ENCODE data around the gene AMY2B. TPM values are rescaled to one million over a fixed set of nuclear protein-coding genes. Genes with fewer than 3 reads are reported as not detected.

The AMY2B gene
- total RNA-seq, 1 experiment from 2014 or later = 0.98 TPM

- POLR2A ChIA-PET (ENCODE audit: unreplicated experiment) = no interaction called here
- Histone ChIP-seq H3K27me3 (ENCODE audit: low read length) (no peaks in the 10 kb centered on the region), H3K9me3 (ENCODE audit: low read length) (no peaks in the 10 kb centered on the region), H3K36me3 (ENCODE audit: low read depth, low read length) (peaks cover 59% of the 10 kb centered on the region), H3F3A (ENCODE audit: low read length, unreplicated experiment) (no peaks in the 10 kb centered on the region), H3K9ac (ENCODE audit: low read length) (no peak overlapping the region), H3K4me3 (ENCODE audit: low read length) (no peak overlapping the region), H2AFZ (ENCODE audit: low read length) (no peak overlapping the region), H4K20me1 (ENCODE audit: low read length) (no peaks in the 10 kb centered on the region), H3K4me1 (ENCODE audit: insufficient read depth, low read length) (no peaks in the 10 kb centered on the region), H3K4me2 (ENCODE audit: low read length) (no peak overlapping the region), H3K9me2 (replicated peaks; ENCODE audit: low read length) (no peaks in the 10 kb centered on the region), H3K27ac (ENCODE audit: low read length) (no peak overlapping the region), H3K79me2 (ENCODE audit: low read length) (no peaks in the 10 kb centered on the region)
- no peak for TF ChIP-seq EZH2 (IDR thresholded peaks at IDR 0.05; ENCODE audit: low read length, unreplicated experiment)
- no peak for TF ChIP-seq EZH2phosphoT487 (IDR thresholded peaks at IDR 0.05; ENCODE audit: borderline replicate concordance, low read length)
- TF ChIP-seq CTCF (conservative IDR thresholded peaks at IDR 0.05; ENCODE audit: low read depth, low read length) = no peak
- intact Hi-C loops (cut with micrococcal nuclease) = no loop called here
- no peak for DNase-seq
- CTCF ChIA-PET = no interaction called here
- no peak for ATAC-seq
- BruUV-seq (replicated peaks) = no TSS peak
These were observed 33.2 kb upstream of the AMY2B start for GRCh38 chr1:103538226-103538625.

GRCh38 chr1:103541431-103541830 lies 30.0 kb upstream of the AMY2B start:
- no TSS peak for BruUV-seq (replicated peaks)
- peaks cover 55% of the 10 kb centered on the region for H3K36me3 ChIP-seq (ENCODE audit: low read depth, low read length)

GRCh38 chr1:103546496-103546895 lies 24.9 kb upstream of the AMY2B start:
- CTCF ChIA-PET = no interaction called here
- Histone ChIP-seq H3K27me3 (ENCODE audit: low read length) (no peaks in the 10 kb centered on the region), H3K4me3 (ENCODE audit: low read length) (no peak overlapping the region), H3K36me3 (ENCODE audit: low read depth, low read length) (peaks cover 37% of the 10 kb centered on the region), H3K9ac (ENCODE audit: low read length) (no peak overlapping the region), H3K4me1 (ENCODE audit: insufficient read depth, low read length) (no peaks in the 10 kb centered on the region), H2AFZ (ENCODE audit: low read length) (no peak overlapping the region), H3K79me2 (ENCODE audit: low read length) (no peaks in the 10 kb centered on the region), H3F3A (ENCODE audit: low read length, unreplicated experiment) (no peaks in the 10 kb centered on the region), H3K27ac (ENCODE audit: low read length) (no peak overlapping the region), H3K4me2 (ENCODE audit: low read length) (no peak overlapping the region), H3K9me2 (replicated peaks; ENCODE audit: low read length) (no peaks in the 10 kb centered on the region), H4K20me1 (ENCODE audit: low read length) (no peaks in the 10 kb centered on the region), H3K9me3 (ENCODE audit: low read length) (no peaks in the 10 kb centered on the region)
- POLR2A ChIA-PET (ENCODE audit: unreplicated experiment) = no interaction called here
- no TSS peak for BruUV-seq (replicated peaks)
- ATAC-seq = no peak
- no peak for DNase-seq
- TF ChIP-seq CTCF (conservative IDR thresholded peaks at IDR 0.05; ENCODE audit: low read depth, low read length) (no peak), EZH2 (IDR thresholded peaks at IDR 0.05; ENCODE audit: low read length, unreplicated experiment) (no peak), EZH2phosphoT487 (IDR thresholded peaks at IDR 0.05; ENCODE audit: borderline replicate concordance, low read length) (no peak)
- intact Hi-C loops (cut with micrococcal nuclease) = no loop called here

More at GRCh38 chr1:103541431-103541830, 30.0 kb upstream of the AMY2B start:
- no peaks in the 10 kb centered on the region for H3K9me2 ChIP-seq (replicated peaks; ENCODE audit: low read length)
- no peak overlapping the region for H3K4me2 ChIP-seq (ENCODE audit: low read length)
- H3K27ac ChIP-seq (ENCODE audit: low read length) = no peak overlapping the region
- TF ChIP-seq EZH2phosphoT487 (IDR thresholded peaks at IDR 0.05; ENCODE audit: borderline replicate concordance, low read length) = no peak
- no peak for TF ChIP-seq EZH2 (IDR thresholded peaks at IDR 0.05; ENCODE audit: low read length, unreplicated experiment)
- TF ChIP-seq CTCF (conservative IDR thresholded peaks at IDR 0.05; ENCODE audit: low read depth, low read length) = no peak
- no peaks in the 10 kb centered on the region for H3K9me3 ChIP-seq (ENCODE audit: low read length)
- POLR2A ChIA-PET (ENCODE audit: unreplicated experiment) = no interaction called here
- intact Hi-C loops (cut with micrococcal nuclease) = no loop called here
- H3K4me1 ChIP-seq (ENCODE audit: insufficient read depth, low read length) = no peaks in the 10 kb centered on the region
- no peaks in the 10 kb centered on the region for H3K79me2 ChIP-seq (ENCODE audit: low read length)
- no peak overlapping the region for H3K4me3 ChIP-seq (ENCODE audit: low read length)
- no peak overlapping the region for H2AFZ ChIP-seq (ENCODE audit: low read length)
- no peak for ATAC-seq
- DNase-seq = no peak
- no peaks in the 10 kb centered on the region for H4K20me1 ChIP-seq (ENCODE audit: low read length)
- no peak overlapping the region for H3K9ac ChIP-seq (ENCODE audit: low read length)
- no peaks in the 10 kb centered on the region for H3F3A ChIP-seq (ENCODE audit: low read length, unreplicated experiment)
- no peaks in the 10 kb centered on the region for H3K27me3 ChIP-seq (ENCODE audit: low read length)
- CTCF ChIA-PET = no interaction called here
